C4-2B (cell line): ENCODE measurements around the gene KCNQ1.

ENCODE experiments used
- ZFX ChIP-seq: fragments of 450-650 bp; IDR thresholded peaks from 2 replicates; pipeline ENCODE4 v1.6.1; 2017
- TF ChIP-seq, protein P1 (sequence below): fragments of 450-650 bp; conservative IDR thresholded peaks from 2 replicates; pipeline ENCODE4 v1.5.1; 2017; ENCODE audit warnings: mild to moderate bottlenecking

DNA sequence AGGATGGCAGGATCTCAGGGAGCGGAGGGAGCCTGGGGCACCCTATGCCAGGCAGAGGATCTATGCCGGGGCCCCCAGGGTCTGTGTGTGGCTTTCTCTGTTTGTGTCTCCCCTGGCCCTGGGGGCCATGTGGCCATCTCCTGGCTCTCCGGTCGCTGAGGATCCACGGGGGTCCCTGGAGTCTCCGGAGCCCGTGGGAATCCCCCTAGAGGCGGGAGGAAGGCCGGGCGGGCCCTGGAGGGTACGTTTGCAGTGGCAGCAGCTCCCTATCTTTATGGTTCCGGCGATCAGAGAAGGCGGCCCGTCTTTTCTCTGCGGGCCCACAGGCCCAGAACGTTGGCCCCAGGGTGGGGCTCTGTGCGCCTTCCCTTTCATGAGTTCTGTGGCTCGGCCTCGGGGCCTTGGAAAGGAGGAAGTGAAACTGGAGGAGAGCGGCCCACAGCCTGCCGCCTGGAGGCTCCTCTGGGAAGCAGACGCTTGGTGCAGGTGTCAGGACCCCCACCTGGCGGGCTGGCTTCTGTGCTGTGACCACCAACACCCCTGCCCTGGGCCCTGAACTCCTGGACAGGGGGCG lies 82.1 kb downstream of the KCNQ1 start:
- TF ChIP-seq, protein P1, sequence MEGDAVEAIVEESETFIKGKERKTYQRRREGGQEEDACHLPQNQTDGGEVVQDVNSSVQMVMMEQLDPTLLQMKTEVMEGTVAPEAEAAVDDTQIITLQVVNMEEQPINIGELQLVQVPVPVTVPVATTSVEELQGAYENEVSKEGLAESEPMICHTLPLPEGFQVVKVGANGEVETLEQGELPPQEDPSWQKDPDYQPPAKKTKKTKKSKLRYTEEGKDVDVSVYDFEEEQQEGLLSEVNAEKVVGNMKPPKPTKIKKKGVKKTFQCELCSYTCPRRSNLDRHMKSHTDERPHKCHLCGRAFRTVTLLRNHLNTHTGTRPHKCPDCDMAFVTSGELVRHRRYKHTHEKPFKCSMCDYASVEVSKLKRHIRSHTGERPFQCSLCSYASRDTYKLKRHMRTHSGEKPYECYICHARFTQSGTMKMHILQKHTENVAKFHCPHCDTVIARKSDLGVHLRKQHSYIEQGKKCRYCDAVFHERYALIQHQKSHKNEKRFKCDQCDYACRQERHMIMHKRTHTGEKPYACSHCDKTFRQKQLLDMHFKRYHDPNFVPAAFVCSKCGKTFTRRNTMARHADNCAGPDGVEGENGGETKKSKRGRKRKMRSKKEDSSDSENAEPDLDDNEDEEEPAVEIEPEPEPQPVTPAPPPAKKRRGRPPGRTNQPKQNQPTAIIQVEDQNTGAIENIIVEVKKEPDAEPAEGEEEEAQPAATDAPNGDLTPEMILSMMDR = no peak
- TF ChIP-seq ZFX = no peak
